Hematopoietic multipotent progenitor cell treated with erythropoietin and hydrocortisone succinate and interleukin-3 and kit ligand, for 15 days (in vitro differentiated cells): Measurements from ENCODE around the gene MLIP.

Source experiments
- DNase-seq: peaks from one replicate; pipeline ENCODE4 v3.0.0-alpha.2; 2015; ENCODE audit warnings: low spot score

Gene MLIP

DNA sequence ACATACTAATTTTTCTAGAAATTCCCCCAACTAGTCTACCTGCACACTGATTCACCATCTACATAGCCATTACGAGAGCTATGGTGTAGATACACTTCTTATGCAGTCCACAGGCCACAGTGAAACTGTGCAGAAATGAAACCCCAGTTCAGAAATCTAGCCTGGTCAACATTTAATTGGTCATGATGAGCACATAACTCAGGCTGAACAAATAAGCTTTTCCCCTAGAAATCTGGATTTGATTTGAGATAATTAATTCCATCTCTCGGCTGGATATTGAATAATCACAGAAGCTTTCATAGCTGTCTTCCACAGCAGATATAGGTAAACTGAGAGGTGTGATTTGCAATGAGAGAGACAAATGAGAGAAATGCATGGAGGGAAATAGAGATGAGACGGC is 174.4 kb downstream of the MLIP start:
- DNase-seq, result no peak

DNA sequence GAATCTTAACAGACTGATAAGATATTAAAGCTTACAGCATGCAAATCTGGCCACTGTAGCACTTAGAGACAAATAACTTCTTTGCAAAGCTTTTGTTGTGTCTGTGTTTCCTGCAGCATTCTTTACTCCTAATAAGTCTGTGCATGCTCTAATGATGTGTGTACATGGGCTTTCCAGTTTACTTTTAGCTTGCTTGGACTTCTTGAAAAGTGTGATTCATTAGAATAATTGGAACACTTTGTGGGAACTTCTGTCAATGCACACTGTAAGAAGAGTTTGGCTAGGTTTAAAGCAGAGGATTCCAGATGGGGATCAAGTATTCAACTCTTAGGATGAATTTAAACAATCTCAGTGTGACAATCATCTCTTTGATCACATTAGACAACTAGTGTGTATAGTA is 174.9 kb downstream of the MLIP start:
- no peak for DNase-seq

DNA sequence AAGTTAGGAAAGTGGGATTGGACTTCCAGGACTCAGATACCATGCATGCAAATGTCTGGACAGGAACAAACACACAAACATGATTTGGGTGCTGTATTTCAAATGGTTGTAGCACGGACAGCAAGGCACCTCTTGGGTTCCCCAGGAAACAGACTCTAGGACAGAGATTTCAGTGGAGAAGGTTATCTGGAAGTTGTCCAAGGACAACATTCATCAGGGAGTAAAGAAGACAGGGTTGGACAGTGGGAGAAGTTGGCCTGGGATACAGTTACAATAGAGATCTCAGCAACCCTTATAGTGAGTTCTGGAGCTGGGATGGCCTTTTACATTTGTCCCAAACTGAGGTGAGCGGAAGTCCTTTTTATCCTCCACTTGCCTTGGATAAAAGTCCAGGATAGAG is 177.2 kb downstream of the MLIP start:
- DNase-seq, result no peak

DNA sequence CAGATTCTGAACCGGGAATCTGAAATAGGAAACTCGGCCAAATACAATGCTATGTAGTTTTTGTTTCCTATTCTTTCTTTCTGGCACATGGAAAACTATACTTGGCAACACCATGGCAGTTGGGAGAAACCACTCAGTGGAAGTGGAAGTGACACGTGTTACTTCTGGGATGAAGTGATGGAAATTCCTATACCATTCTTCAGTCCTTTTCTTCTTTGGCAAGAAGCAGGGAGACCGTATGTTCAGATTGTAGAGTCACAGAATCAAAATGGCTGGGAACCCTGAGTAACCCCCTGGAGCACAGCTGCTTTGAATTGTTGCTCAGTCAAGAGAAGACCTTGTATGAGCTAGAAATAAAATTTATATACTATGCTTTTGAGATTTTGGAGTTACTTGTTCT is 178.2 kb downstream of the MLIP start:
- no peak for DNase-seq

DNA sequence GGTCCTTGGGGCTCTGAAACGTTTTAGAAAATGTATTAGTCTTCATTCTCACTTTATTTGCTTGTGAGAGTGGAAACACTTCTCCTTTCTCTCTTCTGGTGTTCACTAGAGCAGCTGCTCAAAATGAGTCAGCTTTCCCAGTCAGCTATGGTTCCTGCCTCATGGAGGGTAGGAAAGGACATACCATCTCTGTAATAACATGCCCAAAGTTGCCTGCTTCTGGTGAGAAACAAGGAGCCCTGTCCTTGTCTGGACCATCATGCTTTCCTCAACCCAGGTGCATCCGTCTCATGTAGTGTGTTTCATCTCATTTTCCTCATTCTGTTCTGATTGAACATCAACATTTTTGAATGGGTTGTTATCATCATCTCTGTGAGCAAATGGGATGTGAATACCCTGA is 179.9 kb downstream of the MLIP start:
- no peak for DNase-seq

DNA sequence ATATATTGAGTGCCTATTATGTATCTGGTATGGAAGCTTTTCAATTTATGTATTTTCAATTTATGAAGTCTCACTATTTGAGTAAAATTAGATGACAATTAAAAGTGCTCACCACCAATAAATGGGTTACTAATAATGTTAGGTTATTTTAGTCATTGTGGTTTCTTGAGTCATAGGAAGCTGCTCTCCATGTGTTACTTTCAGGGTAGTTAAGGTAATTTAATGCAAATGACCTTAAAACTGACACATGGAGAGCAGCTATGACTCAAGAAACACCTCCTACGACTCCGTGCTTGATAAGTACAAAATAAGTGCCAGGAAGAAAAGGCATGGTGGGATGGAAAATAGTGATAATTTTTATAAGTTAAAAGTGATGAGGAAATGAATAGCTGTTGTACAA is 180.5 kb downstream of the MLIP start:
- no peak for DNase-seq

DNA sequence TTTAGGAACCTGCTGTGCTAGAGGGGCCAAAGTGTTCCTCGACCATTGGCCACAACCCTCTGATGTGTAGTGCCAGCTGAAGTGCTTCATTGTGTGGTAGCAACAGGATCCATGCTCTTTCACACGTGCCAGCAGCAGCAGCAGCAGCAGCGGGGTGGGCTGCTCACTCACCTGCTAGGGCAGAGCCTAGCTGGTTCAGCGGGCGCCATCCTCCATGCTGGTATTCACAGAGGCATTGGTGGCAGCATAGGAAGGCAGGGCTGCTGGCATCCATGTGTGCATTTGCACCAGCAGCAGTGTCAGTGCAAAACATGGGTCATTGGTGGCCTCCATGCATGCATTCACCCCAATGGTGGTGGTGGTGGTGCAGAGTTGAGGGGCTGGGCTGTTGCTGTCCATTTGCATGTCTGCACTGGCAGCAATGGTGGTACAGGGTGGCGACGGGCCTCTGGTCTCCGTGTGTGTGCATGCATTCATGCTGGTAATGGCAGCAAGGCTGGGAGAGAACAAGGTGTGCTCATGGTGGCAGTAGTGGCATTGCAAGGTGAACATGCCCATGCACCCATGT is 183.8 kb downstream of the MLIP start:
- no peak for DNase-seq

DNA sequence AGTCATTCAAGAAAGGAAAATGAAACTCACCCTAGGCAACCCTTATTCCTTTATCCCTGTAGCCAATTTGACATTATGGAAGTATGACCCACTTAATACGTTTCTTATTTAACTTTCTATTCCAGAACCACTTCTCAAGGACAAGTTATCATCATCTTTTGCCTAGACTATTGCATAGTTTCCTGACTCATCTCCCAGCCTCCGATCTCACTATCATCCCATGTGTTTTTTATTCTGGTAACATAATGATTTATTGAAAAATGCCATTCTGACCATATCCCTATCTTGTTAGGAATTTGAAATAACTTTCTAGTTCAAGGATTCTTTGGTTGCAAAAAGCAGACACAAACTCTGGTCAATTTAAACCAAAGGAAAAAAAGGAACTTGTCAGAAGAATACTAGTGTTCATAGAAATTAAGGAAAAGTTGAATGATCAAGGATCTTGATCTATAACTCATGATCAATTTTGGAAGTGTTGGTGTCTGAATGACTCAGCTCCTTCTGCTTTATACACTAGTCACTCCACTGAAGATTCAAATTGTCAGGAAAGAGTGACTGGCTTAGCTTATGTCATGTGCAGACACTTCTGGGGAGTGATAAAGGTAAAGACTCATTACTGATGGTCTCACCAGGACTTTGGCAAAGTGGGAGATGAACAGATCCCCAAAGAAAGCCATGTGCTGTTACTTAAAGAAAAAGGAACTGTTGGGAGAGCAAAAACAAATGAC is 188.5 kb downstream of the MLIP start:
- DNase-seq, result no peak

DNA sequence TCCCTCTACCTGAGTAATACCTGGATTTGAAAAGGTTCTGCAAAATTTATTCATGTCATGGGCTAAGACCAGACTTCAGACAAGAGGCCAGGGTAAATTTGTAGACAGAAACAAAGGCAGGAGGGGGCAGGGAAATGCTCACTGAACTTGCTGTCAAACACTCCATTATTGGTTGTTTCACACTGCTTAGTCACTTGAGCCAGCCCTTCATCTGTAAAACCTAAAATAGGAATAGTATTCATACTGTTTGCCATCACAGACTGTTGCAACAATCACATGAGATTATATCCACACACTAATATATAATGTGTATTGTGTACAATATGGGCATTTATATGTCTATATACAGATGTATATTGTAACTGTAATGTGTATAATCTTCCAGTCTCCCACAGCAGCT is 190.5 kb downstream of the MLIP start:
- no peak for DNase-seq

DNA sequence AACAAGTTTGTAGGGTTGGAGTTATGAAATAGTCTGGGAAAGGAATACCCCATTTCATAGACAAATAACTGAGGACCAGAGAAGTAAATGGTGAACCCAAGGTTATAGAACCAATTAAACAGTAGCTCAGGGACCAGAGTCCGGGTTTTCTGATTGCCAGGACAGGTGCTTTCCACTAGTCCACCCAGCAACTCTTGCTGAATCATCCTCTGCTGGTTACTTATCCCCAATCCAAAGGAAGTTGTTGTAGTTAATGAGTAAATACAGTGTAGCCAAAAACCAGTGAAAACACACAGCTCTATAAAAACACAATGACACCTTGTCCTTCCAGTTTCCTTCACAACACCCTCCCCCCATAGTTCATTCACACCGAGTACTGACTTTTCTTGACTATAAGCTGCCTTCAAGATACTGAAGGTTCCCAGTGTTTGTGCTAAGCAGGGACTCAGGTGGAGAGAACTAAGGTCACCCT is 196.2 kb downstream of the MLIP start:
- DNase-seq, result no peak

DNA sequence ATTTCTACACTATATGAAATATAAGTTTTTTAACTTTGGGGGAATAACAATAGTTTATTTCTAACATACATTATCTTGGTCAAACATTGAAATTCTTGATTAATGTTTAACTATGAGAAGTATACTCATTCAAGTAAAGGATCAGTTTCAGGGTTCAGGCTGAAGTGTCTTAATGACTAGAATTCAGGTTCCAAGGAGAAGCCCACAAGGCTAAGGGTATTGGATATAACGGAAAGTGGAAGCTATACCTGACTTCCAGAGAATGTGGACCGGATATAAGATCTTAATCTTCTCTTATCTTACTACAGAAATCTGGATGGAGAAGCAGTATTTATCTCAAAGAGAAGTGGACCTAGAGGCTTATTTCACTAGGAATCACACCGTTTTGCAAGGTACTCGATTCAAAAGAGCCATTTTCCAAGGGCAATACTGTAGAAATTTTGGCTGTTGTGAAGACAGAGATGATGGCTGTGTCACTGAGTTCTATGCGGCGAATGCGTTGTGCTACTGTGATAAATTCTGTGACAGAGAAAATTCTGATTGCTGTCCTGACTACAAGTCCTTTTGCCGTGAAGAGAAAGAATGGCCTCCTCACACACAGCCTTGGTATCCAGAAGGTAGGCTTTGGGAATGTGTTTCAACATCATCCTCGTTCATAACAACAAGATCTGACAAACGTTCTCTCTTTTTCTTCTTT is 197.2 kb downstream of the MLIP start, which contains the start of gene TINAG:
Gene TINAG, plus strand, starts transcription at position 153 of the 697 bp plus-strand sequence. Its CDS starts 110 bp downstream, at position 263.
- DNase-seq, result no peak

DNA sequence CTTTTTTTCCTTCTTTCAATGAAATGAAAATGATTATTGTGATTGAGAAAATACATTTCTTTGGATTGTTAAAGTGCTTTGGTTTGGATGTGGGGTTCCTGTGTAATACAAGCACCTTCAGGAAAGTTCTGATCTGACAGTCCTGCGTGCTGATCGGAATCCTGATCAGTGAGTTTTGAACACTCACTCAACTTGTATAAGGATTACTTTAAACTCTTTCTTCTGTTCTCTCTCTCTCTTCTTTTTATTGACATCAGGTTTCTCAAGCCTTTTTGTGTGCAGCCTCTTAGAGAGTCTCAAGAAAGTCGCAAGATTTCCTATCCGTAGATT is 197.7 kb downstream of the MLIP start:
- DNase-seq, result no peak

DNA sequence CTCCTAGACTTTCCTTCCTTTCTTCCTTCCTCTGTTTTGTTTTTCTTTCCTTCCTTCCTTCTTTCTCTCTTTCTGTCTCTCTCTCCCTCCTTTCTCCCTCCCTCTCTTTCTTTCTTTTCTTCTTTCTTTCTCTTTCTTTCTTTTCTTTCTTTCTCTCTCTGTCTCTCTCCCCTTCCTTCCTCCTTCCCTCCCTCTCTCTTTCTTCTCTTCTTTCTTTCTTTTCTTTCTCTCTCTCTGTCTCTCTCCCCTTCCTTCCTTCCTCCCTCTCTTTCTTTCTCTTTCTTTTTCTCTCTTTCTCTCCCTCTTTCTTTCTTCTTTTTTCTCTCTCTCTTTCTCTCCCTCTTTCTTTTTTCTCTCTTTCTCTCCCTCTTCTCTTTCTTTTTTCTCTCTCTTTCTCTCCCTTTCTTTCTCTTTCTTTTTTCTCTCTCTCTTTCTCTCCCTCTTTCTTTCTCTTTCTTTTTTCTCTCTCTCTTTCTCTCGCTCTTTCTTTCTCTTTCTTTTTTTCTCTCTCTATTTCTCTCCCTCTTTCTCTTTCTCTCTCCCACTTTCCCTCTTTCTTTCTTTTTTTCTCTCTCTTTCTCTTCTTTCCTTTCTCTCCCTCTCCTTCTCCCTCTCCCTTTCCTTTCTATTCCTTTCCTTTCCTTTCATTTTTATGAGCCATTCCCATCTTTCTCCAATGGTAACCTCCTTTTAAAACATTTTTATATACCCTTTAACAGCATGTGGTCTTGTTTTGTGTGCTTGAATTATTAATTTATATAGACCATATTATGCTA is 199.3 kb downstream of the MLIP start:
- no peak for DNase-seq

DNA sequence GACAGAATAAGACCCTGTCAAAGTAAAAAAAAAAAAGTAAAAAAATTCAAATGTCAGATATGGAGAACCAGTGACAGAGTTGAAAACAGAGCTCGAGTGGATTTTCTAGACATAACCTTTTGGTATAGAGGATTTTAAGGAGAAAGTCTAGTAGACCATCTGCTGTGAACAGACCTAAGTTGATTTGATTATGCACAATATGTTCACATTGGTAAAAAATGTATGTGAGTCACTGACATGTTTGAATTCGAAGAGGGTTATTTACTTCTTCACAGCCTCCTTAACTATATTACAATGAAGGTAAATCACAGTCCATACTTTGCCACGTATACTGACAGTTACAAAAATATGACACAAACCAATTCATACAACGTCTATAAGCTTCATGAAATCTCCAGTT is 204.4 kb downstream of the MLIP start:
- DNase-seq, result no peak
